Measurements from ENCODE around the gene NTM. TPM values are rescaled to one million over a fixed set of nuclear protein-coding genes. Genes with fewer than 3 reads are reported as not detected.

The NTM gene
- total RNA-seq, 1 experiment from 2014 or later: not detected

- no TSS peak for BruUV-seq (replicated peaks)
- POLR2A ChIA-PET: no interaction called here
- RAD21 ChIA-PET (ENCODE audit: low non-redundant PET in 1 of 2, low total read pairs in 2 of 2, uncharacterized antibody in 2 of 2, unreplicated experiment in 2 of 2): no interaction called here
- no peaks in the 10 kb centered on the region for H3K79me2 ChIP-seq (ENCODE audit: insufficient read depth, low read length)
- H3K36me3 ChIP-seq (ENCODE audit: control insufficient read depth in 1 of 2, insufficient read depth in 2 of 2, low read length in 2 of 2): no peaks in the 10 kb centered on the region
- no peak for TF ChIP-seq SP1 (IDR thresholded peaks at IDR 0.05; ENCODE audit: low read depth)
- TF ChIP-seq TCF7L2 (IDR thresholded peaks at IDR 0.05; ENCODE audit: borderline replicate concordance, extremely low read depth, insufficient read depth, insufficient read length): no peak
- no peaks in the 10 kb centered on the region for H4K20me1 ChIP-seq (ENCODE audit: insufficient read depth)
- H3K9ac ChIP-seq (ENCODE audit: low read length): no peak overlapping the region
- H3K9me3 ChIP-seq (ENCODE audit: control insufficient read depth in 1 of 2, insufficient read depth in 1 of 2, low read depth in 1 of 2, low read length in 2 of 2): peaks cover 10 to 24% of the 10 kb centered on the region in 2 experiments; a peak in 2 of 4 replicates
- no peaks in the 10 kb centered on the region for H3K9me2 ChIP-seq (ENCODE audit: insufficient read depth)
- no peak overlapping the region for H3K4me3 ChIP-seq (replicated peaks in 1 of 2; ENCODE audit: low read depth in 1 of 2, low read length in 2 of 2)
- DNase-seq (ENCODE audit: low read depth, low spot score) (no peak), ATAC-seq (no peak)
- intact Hi-C loops (cut with micrococcal nuclease): no loop called here
- H3K4me1 ChIP-seq (ENCODE audit: control insufficient read depth in 1 of 2, insufficient read depth in 2 of 2, low read length in 2 of 2): no peaks in the 10 kb centered on the region
- CTCF ChIA-PET: no interaction called here
- H3K27me3 ChIP-seq (ENCODE audit: insufficient read depth, low read length): no peaks in the 10 kb centered on the region
- H3K4me2 ChIP-seq (ENCODE audit: low read length): no peak overlapping the region
- no peak overlapping the region for H2AFZ ChIP-seq (ENCODE audit: low read depth, low read length, poor library complexity, severe bottlenecking)
- no peak overlapping the region for H3K27ac ChIP-seq (ENCODE audit: low read depth, low read length)
Observed at GRCh38 chr11:132043714-132044113, 673.3 kb downstream of the NTM start.

DNA sequence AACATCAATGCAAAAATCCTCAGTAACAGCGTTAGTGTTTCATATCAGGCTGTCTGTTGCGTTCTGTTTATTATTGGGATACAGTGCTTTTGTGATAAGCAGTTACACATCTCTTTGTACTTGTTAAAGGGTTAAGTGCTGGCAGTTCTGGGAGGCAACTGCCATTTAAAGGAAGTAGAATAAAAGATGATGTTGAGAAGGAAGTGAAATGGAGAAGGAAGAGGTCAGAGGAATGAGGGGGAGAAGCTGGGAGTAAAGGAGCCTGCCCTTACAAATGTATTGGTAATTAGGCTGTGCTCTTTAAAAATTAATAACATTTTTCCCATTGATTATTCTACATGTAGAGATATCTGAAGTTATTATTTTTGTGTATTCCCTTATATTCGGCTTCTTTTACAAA, 674.7 kb downstream of the NTM start:
- Histone ChIP-seq H4K20me1 (ENCODE audit: insufficient read depth) (no peaks in the 10 kb centered on the region), H3K79me2 (ENCODE audit: insufficient read depth, low read length) (no peaks in the 10 kb centered on the region), H3K27ac (ENCODE audit: low read depth, low read length) (no peak overlapping the region), H3K27me3 (ENCODE audit: insufficient read depth, low read length) (no peaks in the 10 kb centered on the region), H3K4me3 (replicated peaks in 1 of 2; ENCODE audit: low read depth in 1 of 2, low read length in 2 of 2) (no peak overlapping the region), H3K9ac (ENCODE audit: low read length) (no peak overlapping the region), H3K9me3 (ENCODE audit: control insufficient read depth in 1 of 2, insufficient read depth in 1 of 2, low read depth in 1 of 2, low read length in 2 of 2) (peaks cover 10 to 30% of the 10 kb centered on the region in 2 experiments; a peak in 2 of 4 replicates), H3K4me1 (ENCODE audit: control insufficient read depth in 1 of 2, insufficient read depth in 2 of 2, low read length in 2 of 2) (no peaks in the 10 kb centered on the region), H3K4me2 (ENCODE audit: low read length) (no peak overlapping the region), H3K9me2 (ENCODE audit: insufficient read depth) (no peaks in the 10 kb centered on the region), H3K36me3 (ENCODE audit: control insufficient read depth in 1 of 2, insufficient read depth in 2 of 2, low read length in 2 of 2) (no peaks in the 10 kb centered on the region), H2AFZ (ENCODE audit: low read depth, low read length, poor library complexity, severe bottlenecking) (no peak overlapping the region)
- ChIA-PET CTCF (no interaction called here), POLR2A (no interaction called here), RAD21 (ENCODE audit: low non-redundant PET in 1 of 2, low total read pairs in 2 of 2, uncharacterized antibody in 2 of 2, unreplicated experiment in 2 of 2) (no interaction called here)
- TF ChIP-seq EZH2 (IDR thresholded peaks at IDR 0.05) (no peak), ZNF274 (IDR thresholded peaks at IDR 0.05; ENCODE audit: low read depth, low read length) (no peak), FOSL1 (IDR thresholded peaks at IDR 0.05; ENCODE audit: low read depth) (no peak), ELF1 (IDR thresholded peaks at IDR 0.05; ENCODE audit: borderline replicate concordance, low read depth) (no peak), ZFX (IDR thresholded peaks at IDR 0.05) (no peak), CEBPB (IDR thresholded peaks at IDR 0.05; ENCODE audit: low read depth) (no peak), POLR2AphosphoS5 (IDR thresholded peaks at IDR 0.05; ENCODE audit: low read depth, low read length) (no peak)
- TF ChIP-seq, protein P1, sequence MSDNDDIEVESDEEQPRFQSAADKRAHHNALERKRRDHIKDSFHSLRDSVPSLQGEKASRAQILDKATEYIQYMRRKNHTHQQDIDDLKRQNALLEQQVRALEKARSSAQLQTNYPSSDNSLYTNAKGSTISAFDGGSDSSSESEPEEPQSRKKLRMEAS (IDR thresholded peaks at IDR 0.05): no peak
- BruUV-seq (replicated peaks): no TSS peak
- intact Hi-C loops (cut with micrococcal nuclease): no loop called here
- DNase-seq (ENCODE audit: low read depth, low spot score) (no peak), ATAC-seq (no peak)

All from HCT116 (cell line).